HG02678 (cell line): ENCODE measurements around the gene TLR8.
"Not testable (repeated sequence)": the region's sequence is repeated elsewhere in the genome, so short reads cannot be mapped to it uniquely, and the experiment has no call there.

Experiments used
- ATAC-seq: cut with Tn5 transposase; IDR thresholded peaks from one replicate; pipeline ENCODE4 v1.9.1; 2021; ENCODE audit warnings: mild to moderate bottlenecking, moderate library complexity; ENCODE audit not compliant: unreplicated experiment

The TLR8 gene

GRCh38 chrX:12944452-12944851 is 38.0 kb downstream of the TLR8 start:
- not testable (repeated sequence) for ATAC-seq

GRCh38 chrX:12945494-12945893 is 39.1 kb downstream of the TLR8 start:
- no peak for ATAC-seq

GRCh38 chrX:12946406-12946805 is 40.0 kb downstream of the TLR8 start:
- no peak for ATAC-seq

GRCh38 chrX:12946838-12947544 is 40.6 kb downstream of the TLR8 start:
- no peak for ATAC-seq

- no peak for ATAC-seq
Observed at GRCh38 chrX:12947545-12948235, 41.3 kb downstream of the TLR8 start.

- ATAC-seq = no peak
Observed at GRCh38 chrX:12948495-12948894, 42.1 kb downstream of the TLR8 start.

GRCh38 chrX:12949205-12949926 is 42.9 kb downstream of the TLR8 start:
- no peak for ATAC-seq

- peak; percentile 56 for ATAC-seq
Observed at GRCh38 chrX:12949927-12950656, 43.7 kb downstream of the TLR8 start.

- peak; percentile 43 for ATAC-seq
Observed at GRCh38 chrX:12950851-12951594, 44.6 kb downstream of the TLR8 start.

GRCh38 chrX:12951595-12951975 is 45.2 kb downstream of the TLR8 start:
- ATAC-seq = no peak

- ATAC-seq = no peak
Observed at GRCh38 chrX:12953420-12953819, 47.0 kb downstream of the TLR8 start.

- ATAC-seq = no peak
Observed at GRCh38 chrX:12954376-12954775, 48.0 kb downstream of the TLR8 start.

GRCh38 chrX:12954981-12955380 is 48.6 kb downstream of the TLR8 start:
- no peak for ATAC-seq

GRCh38 chrX:12955882-12956703 is 49.7 kb downstream of the TLR8 start:
- peak; percentile 50 for ATAC-seq

- ATAC-seq = peak; percentile 73
Observed at GRCh38 chrX:12956704-12957534, 50.5 kb downstream of the TLR8 start.

GRCh38 chrX:12958059-12958458 is 51.6 kb downstream of the TLR8 start:
- ATAC-seq = no peak

- no peak for ATAC-seq
Observed at GRCh38 chrX:12958461-12958860, 52.0 kb downstream of the TLR8 start.

- no peak for ATAC-seq
Observed at GRCh38 chrX:12961196-12961718, 54.8 kb downstream of the TLR8 start.
